ENCODE measurements around the gene RAVER2.

GRCh38 chr1:64867266-64867665 is 122.4 kb downstream of the RAVER2 start:
- no peak for TF ChIP-seq PBX3 (IDR thresholded peaks at IDR 0.05)
- TF ChIP-seq POLR2A (IDR thresholded peaks at IDR 0.05; ENCODE audit: low read length), result no peak
- TF ChIP-seq CTCF (IDR thresholded peaks at IDR 0.05), result no peak
- no peak for TF ChIP-seq EP300 (IDR thresholded peaks at IDR 0.05)
- TF ChIP-seq SMC3 (IDR thresholded peaks at IDR 0.05), result no peak
- no peak for TF ChIP-seq ELK1 (IDR thresholded peaks at IDR 0.05; ENCODE audit: low read depth, low read length)
- no peak for TF ChIP-seq RCOR1 (IDR thresholded peaks at IDR 0.05; ENCODE audit: low read depth, low read length)
- TF ChIP-seq RAD21 (conservative IDR thresholded peaks at IDR 0.05 in 1 of 2, IDR thresholded peaks at IDR 0.05 in 1 of 2), result no peak
- no peak for TF ChIP-seq BCL3 (IDR thresholded peaks at IDR 0.05)
- no peak for TF ChIP-seq CEBPB (IDR thresholded peaks at IDR 0.05)
- TF ChIP-seq EHMT2 (IDR thresholded peaks at IDR 0.05; ENCODE audit: low read depth), result no peak

All from A549 (cell line).